K562 (cell line): Measurements from ENCODE around the gene SMG5. TPM values are rescaled to one million over a fixed set of nuclear protein-coding genes. Genes with fewer than 3 reads are reported as not detected.
A peak's percentile ranks its signal among the peaks of the same experiment; 100 is the strongest.

ENCODE experiments used
- ATAC-seq: fragments of 200-7000 bp; cut with Tn5 transposase; 3 replicates; pipeline ENCODE4 v1.9.1; 2020; ENCODE audit warnings: moderate library complexity
- BruUV-seq: library from RNA; stranded (reverse); fragments of 400-500 nt; replicated peaks from 2 replicates; lab custom pipeline; 2021; lab: Mats Ljungman, UMichigan
- CTCF ChIA-PET: fragments of 300-600 bp; formaldehyde crosslinking; extraction: SDS; loops from one replicate; lab custom pipeline; 2021; ENCODE audit warnings: low intra/inter-chr PET ratio; lab: Yijun Ruan, JAX
- POLR2A ChIA-PET: fragments of 300-600, 350-650 bp; sonication (Branson Sonifier 250); formaldehyde crosslinking; extraction: SDS; loops from one replicate; lab custom pipeline; 2021; ENCODE audit warnings: antibody characterized with exemption, inconsistent platforms; lab: Yijun Ruan, JAX
- DNase-seq, 4 experiments: peaks; one replicate each; pipeline versions ENCODE4 v3.0.0 to v3.0.0-alpha.2; 2011 to 2018; ENCODE audit warnings: low spot score in 3 of 4, mixed read lengths in 3 of 4; ENCODE audit errors: extremely low read depth in 1 of 4
- FAIRE-seq: peaks from 2 replicates; lab custom pipeline; 2011; peaks lifted over from hg19 to GRCh38; lab: Jason Lieb, UNC
- H2AFZ ChIP-seq: 2 replicates; pipeline ENCODE4 v1.6.0; 2011; ENCODE audit warnings: low read depth, low read length, control low read depth, inconsistent platforms
- H3K27ac ChIP-seq: fragments of 200-600 bp; 3 replicates; pipeline ENCODE4 v1.8.0; 2011; ENCODE audit warnings: low read depth, mild to moderate bottlenecking, control low read depth, inconsistent platforms, low read length, moderate library complexity, mixed read lengths; ENCODE audit errors: extremely low read depth
- H3K27me3 ChIP-seq, 2 experiments: fragments of 300-600 bp in 1 of 2; 2 replicates in 1 of 2; 3 replicates in 1 of 2; pipeline versions ENCODE4 v1.6.0 to v1.8.0; 2011; ENCODE audit warnings: inconsistent platforms in 2 of 2, low read length in 2 of 2, mild to moderate bottlenecking in 1 of 2, mixed read lengths in 1 of 2, moderate library complexity in 1 of 2; ENCODE audit not compliant: control insufficient read depth in 2 of 2, insufficient read depth in 2 of 2
- H3K36me3 ChIP-seq: fragments of 300-600 bp; 3 replicates; pipeline ENCODE4 v1.8.0; 2011; ENCODE audit warnings: mild to moderate bottlenecking, low read length, inconsistent platforms; ENCODE audit not compliant: control insufficient read depth, insufficient read depth
- H3K4me1 ChIP-seq, 2 experiments: fragments of 200-600 bp in 1 of 2; replicated peaks in 1 of 2; 2 replicates in 1 of 2; 3 replicates in 1 of 2; pipeline versions ENCODE4 v1.5.1 to v1.8.0; 2011; ENCODE audit warnings: inconsistent platforms in 2 of 2, low read length in 2 of 2, mild to moderate bottlenecking in 1 of 2, mixed read lengths in 1 of 2, moderate library complexity in 1 of 2; ENCODE audit not compliant: control insufficient read depth in 2 of 2, insufficient read depth in 2 of 2
- H3K4me2 ChIP-seq: 2 replicates; pipeline ENCODE4 v1.6.1; 2011; ENCODE audit warnings: low read length, control low read depth, inconsistent platforms, mixed read lengths; ENCODE audit not compliant: insufficient read depth
- H3K4me3 ChIP-seq: fragments of 200-600 bp; sonication (generic), shearing (Covaris generic); 2 replicates; pipeline ENCODE4 v1.5.1; 2016; ENCODE audit warnings: control low read depth, inconsistent platforms
- H3K79me2 ChIP-seq: fragments of 200-600 bp; 3 replicates; pipeline ENCODE4 v1.8.0; 2011; ENCODE audit warnings: low read length, inconsistent platforms; ENCODE audit not compliant: control insufficient read depth, insufficient read depth
- H3K9ac ChIP-seq, 2 experiments: 2 replicates each; pipeline versions ENCODE4 v1.6.0 to v1.6.1; 2011; ENCODE audit warnings: low read depth in 2 of 2, low read length in 2 of 2, control low read depth in 1 of 2, inconsistent platforms in 1 of 2, mild to moderate bottlenecking in 1 of 2, mixed read lengths in 1 of 2; ENCODE audit not compliant: insufficient read depth in 1 of 2
- H3K9me1 ChIP-seq: one replicate; pipeline ENCODE4 v1.6.0; 2011; ENCODE audit warnings: inconsistent platforms, mild to moderate bottlenecking, low read length, moderate library complexity; ENCODE audit not compliant: control insufficient read depth, insufficient read depth
- H3K9me3 ChIP-seq: replicated peaks from 2 replicates; pipeline ENCODE4 v1.5.1; 2011; ENCODE audit warnings: low read depth, low read length, inconsistent platforms; ENCODE audit not compliant: control insufficient read depth, insufficient read depth
- H4K20me1 ChIP-seq: replicated peaks from 2 replicates; pipeline ENCODE4 v1.6.1; 2011; ENCODE audit warnings: low read length, inconsistent platforms, mixed read lengths; ENCODE audit not compliant: control insufficient read depth, insufficient read depth
- EWSR1 ChIP-seq: fragments of 450-650 bp; IDR thresholded peaks from 2 replicates; pipeline ENCODE4 v1.6.1; 2018; ENCODE audit warnings: borderline replicate concordance, mild to moderate bottlenecking, low read depth, moderate library complexity; ENCODE audit not compliant: partially characterized antibody
- POLR2G ChIP-seq: fragments of 200-400 bp; formaldehyde crosslinking; IDR thresholded peaks from 2 replicates; pipeline ENCODE4 v1.6.1; 2017; ENCODE audit warnings: low read depth, mild to moderate bottlenecking, antibody characterized with exemption, low read length, moderate library complexity
- WGBS: fragments of 100-300 bp; shearing (Covaris generic); methylation state at CpG from one replicate; pipeline ENCODE4 v1.1.6; 2016; ENCODE audit warnings: low coverage, mixed read lengths; ENCODE audit not compliant: insufficient coverage; ENCODE audit errors: missing lambda C conversion rate; 5-methylcytosine and 5-hydroxymethylcytosine counted together
- in situ Hi-C: fragments of 300-500 bp; cut with MboI; formaldehyde crosslinking; loops from 4 replicates; pipeline ENCODE4 v1.15.0; 2018; ENCODE audit warnings: inconsistent platforms, mixed read lengths
- intact Hi-C: fragments of 100-400 bp; cut with micrococcal nuclease; formaldehyde crosslinking; loops from 2 replicates; pipeline ENCODE4 v1.14.2; 2022
- polyA plus RNA-seq, 8 experiments: library from polyadenylated mRNA; depleted of rRNA in 4 of 8; stranded (reverse) in 5 of 8; unstranded in 3 of 8; fragments of >200 nt; fragmentation: Nextera tagmentation in 2 of 8; fragmentation: Illumina TruSeq in 1 of 8; extraction: Ambion mirVana in 2 of 8; extraction: Trizol in 1 of 8; gene quantifications; 2 replicates each; pipeline versions ENCODE4 v1.2.1 to v1.2.3, GENCODE V29; 2011 to 2014; ENCODE audit warnings: inconsistent platforms in 1 of 8, missing spikeins in 1 of 8
- total RNA-seq, 7 experiments: library from RNA; depleted of rRNA in 6 of 7; stranded (reverse); fragments of >200 nt in 6 of 7; fragmentation: Illumina TruSeq in 2 of 7; extraction: Trizol in 2 of 7; gene quantifications; 2 replicates each; pipeline versions ENCODE4 v1.2.1 to v1.2.3, GENCODE V29; 2011 to 2021; ENCODE audit warnings: low replicate concordance in 1 of 7
- TF ChIP-seq, protein P1 (sequence below), 2 experiments: IDR thresholded peaks; 2 replicates each; pipeline ENCODE4 v1.6.1; 2011; ENCODE audit warnings: borderline replicate concordance in 1 of 2, control low read depth in 1 of 2, low read depth in 1 of 2, low read length in 1 of 2, mild to moderate bottlenecking in 1 of 2, mixed read lengths in 1 of 2, moderate library complexity in 1 of 2; ENCODE audit not compliant: insufficient read depth in 1 of 2, insufficient read length in 1 of 2, poor library complexity in 1 of 2, severe bottlenecking in 1 of 2; ENCODE audit errors: extremely low read depth in 1 of 2
- TF ChIP-seq, protein P2 (sequence below): IDR thresholded peaks from 2 replicates; pipeline ENCODE4 v1.6.1; 2014; ENCODE audit warnings: antibody characterized with exemption

Gene SMG5
- total and polyA plus RNA-seq, 9 of the 15 experiments (the other 6 are each of a cell fraction or from before 2014, with no cell fraction given), result 1.4 to 85.9 (median 53.0) TPM

- H2AFZ ChIP-seq, result no peak overlapping the region
- FAIRE-seq (no peak), ATAC-seq (no peak), DNase-seq (no peak)
- H3K9me3 ChIP-seq, result no peaks in the 10 kb centered on the region
- no peaks in the 10 kb centered on the region for H4K20me1 ChIP-seq
- 0 out of 4 replicates have a peak overlapping the region, but pooled peaks of 1 of the 2 experiments have one; percentile 2 for H3K9ac ChIP-seq
- 77% methylated on average over 7 of the region's 9 CpGs for WGBS
- H3K27me3 ChIP-seq, result peaks cover 0 to 2% of the 10 kb centered on the region in 2 experiments; a peak in 1 of 5 replicates
- in situ Hi-C loops (no loop called here), intact Hi-C loops (no loop called here)
- POLR2A ChIA-PET, result interaction anchor here (0.5 to 1.9 kb wide), 7 partner anchors 11 to 303 kb away, joined by 3 to 16 read pairs (median 3); partner anchors contain the start of genes SMG5 and TMEM79
- H3K4me1 ChIP-seq, result peaks cover 7 to 17% of the 10 kb centered on the region in 2 experiments; a peak in 4 of 5 replicates
- TF ChIP-seq, protein P1, sequence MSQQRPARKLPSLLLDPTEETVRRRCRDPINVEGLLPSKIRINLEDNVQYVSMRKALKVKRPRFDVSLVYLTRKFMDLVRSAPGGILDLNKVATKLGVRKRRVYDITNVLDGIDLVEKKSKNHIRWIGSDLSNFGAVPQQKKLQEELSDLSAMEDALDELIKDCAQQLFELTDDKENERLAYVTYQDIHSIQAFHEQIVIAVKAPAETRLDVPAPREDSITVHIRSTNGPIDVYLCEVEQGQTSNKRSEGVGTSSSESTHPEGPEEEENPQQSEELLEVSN (IDR thresholded peaks at IDR 0.05; ENCODE audit: borderline replicate concordance in 1 of 2, extremely low read depth in 1 of 2, insufficient read depth in 1 of 2, insufficient read length in 1 of 2, low read depth in 1 of 2, low read length in 1 of 2, poor library complexity in 1 of 2, severe bottlenecking in 1 of 2), result no peak
- TF ChIP-seq EWSR1, result no peak
- TF ChIP-seq, protein P2, sequence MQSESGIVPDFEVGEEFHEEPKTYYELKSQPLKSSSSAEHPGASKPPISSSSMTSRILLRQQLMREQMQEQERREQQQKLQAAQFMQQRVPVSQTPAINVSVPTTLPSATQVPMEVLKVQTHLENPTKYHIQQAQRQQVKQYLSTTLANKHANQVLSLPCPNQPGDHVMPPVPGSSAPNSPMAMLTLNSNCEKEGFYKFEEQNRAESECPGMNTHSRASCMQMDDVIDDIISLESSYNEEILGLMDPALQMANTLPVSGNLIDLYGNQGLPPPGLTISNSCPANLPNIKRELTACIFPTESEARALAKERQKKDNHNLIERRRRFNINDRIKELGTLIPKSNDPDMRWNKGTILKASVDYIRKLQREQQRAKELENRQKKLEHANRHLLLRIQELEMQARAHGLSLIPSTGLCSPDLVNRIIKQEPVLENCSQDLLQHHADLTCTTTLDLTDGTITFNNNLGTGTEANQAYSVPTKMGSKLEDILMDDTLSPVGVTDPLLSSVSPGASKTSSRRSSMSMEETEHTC, result no peak
- TF ChIP-seq POLR2G, result 0 out of 2 replicates have a peak, but pooled peaks have one; percentile 24
- no peak overlapping the region for H3K4me2 ChIP-seq
- peaks cover 21% of the 10 kb centered on the region; the same call in 1 of the 3 replicates for H3K36me3 ChIP-seq
- CTCF ChIA-PET, result no interaction called here
- no peak overlapping the region for H3K4me3 ChIP-seq
- H3K9me1 ChIP-seq, result no peaks in the 10 kb centered on the region
- no TSS peak for BruUV-seq
- H3K79me2 ChIP-seq, result no peaks in the 10 kb centered on the region
- no peak overlapping the region for H3K27ac ChIP-seq
These were observed 11.3 kb upstream of the SMG5 start for GRCh38 chr1:156293895-156294294.
